Kidney epithelial cell (primary cell): Measurements from ENCODE around the gene ARL13A. TPM values are rescaled to one million over a fixed set of nuclear protein-coding genes. Genes with fewer than 3 reads are reported as not detected.
"Not testable (repeated sequence)": the region's sequence is repeated elsewhere in the genome, so short reads cannot be mapped to it uniquely, and the experiment has no call there.

Source experiments
- DNase-seq: peaks from one replicate; pipeline ENCODE4 v3.0.0-alpha.2; 2010; ENCODE audit warnings: low read depth
- H3K27me3 ChIP-seq: 2 replicates; pipeline ENCODE4 v1.6.0; 2011; ENCODE audit warnings: low read length; ENCODE audit not compliant: control insufficient read depth, insufficient read depth
- H3K36me3 ChIP-seq: 2 replicates; pipeline ENCODE4 v1.5.1; 2011; ENCODE audit warnings: low read length; ENCODE audit not compliant: control insufficient read depth, insufficient read depth
- H3K4me3 ChIP-seq: 2 replicates; pipeline ENCODE4 v1.5.1; 2011; ENCODE audit warnings: low read depth, mild to moderate bottlenecking, control low read depth, low read length
- CTCF ChIP-seq: IDR thresholded peaks from 2 replicates; pipeline ENCODE4 v1.5.1; 2011; ENCODE audit warnings: mild to moderate bottlenecking, moderate library complexity, low read length, control low read depth, inconsistent platforms; ENCODE audit not compliant: insufficient read depth, poor library complexity, severe bottlenecking
- total RNA-seq: library from RNA; depleted of rRNA; stranded (reverse); fragments of >200 nt; gene quantifications from 2 replicates; pipeline ENCODE4 v1.2.3, GENCODE V29; 2015

The ARL13A gene
- total RNA-seq, 1 donor from 2014 or later = not detected

GRCh38 chrX:100979881-100980607 is 10.5 kb downstream of the ARL13A start:
- H3K36me3 ChIP-seq = no peaks in the 10 kb centered on the region
- H3K4me3 ChIP-seq = no peak overlapping the region
- no peak for TF ChIP-seq CTCF
- DNase-seq = no peak
- no peaks in the 10 kb centered on the region for H3K27me3 ChIP-seq

- H3K27me3 ChIP-seq = no peaks in the 10 kb centered on the region
- peak; percentile 53 for DNase-seq
- TF ChIP-seq CTCF = no peak
- H3K36me3 ChIP-seq = no peaks in the 10 kb centered on the region
- H3K4me3 ChIP-seq = no peak overlapping the region
Measured at GRCh38 chrX:100980608-100981497, 11.3 kb downstream of the ARL13A start.

- not testable (repeated sequence) for H3K36me3 ChIP-seq, H3K4me3 ChIP-seq, H3K27me3 ChIP-seq, DNase-seq
Measured at GRCh38 chrX:100981498-100981845, 12.0 kb downstream of the ARL13A start.

- Histone ChIP-seq H3K4me3 (no peak overlapping the region), H3K36me3 (no peaks in the 10 kb centered on the region), H3K27me3 (no peaks in the 10 kb centered on the region)
- no peak for TF ChIP-seq CTCF
- DNase-seq = no peak
Measured at GRCh38 chrX:100984818-100985217, 15.3 kb downstream of the ARL13A start.

GRCh38 chrX:100990139-100990538 is 20.6 kb downstream of the ARL13A start:
- H3K27me3 ChIP-seq = no peaks in the 10 kb centered on the region
- DNase-seq = no peak
- no peaks in the 10 kb centered on the region for H3K36me3 ChIP-seq
- H3K4me3 ChIP-seq = no peak overlapping the region
- TF ChIP-seq CTCF = no peak

GRCh38 chrX:100994352-100995281 is 25.1 kb downstream of the ARL13A start:
- no peaks in the 10 kb centered on the region for H3K27me3 ChIP-seq
- DNase-seq = peak; percentile 43
- H3K36me3 ChIP-seq = no peaks in the 10 kb centered on the region
- TF ChIP-seq CTCF = no peak
- H3K4me3 ChIP-seq = no peak overlapping the region
